ENCODE results near the gene DNAJB8. TPM values are rescaled to one million over a fixed set of nuclear protein-coding genes. Genes with fewer than 3 reads are reported as not detected.

The DNAJB8 gene
- total and polyA plus RNA-seq, 2 donors (not counting 1 experiment from before 2014, with no cell fraction given), result not detected

- Histone ChIP-seq H3K4me2 (ENCODE audit: extremely low read depth, insufficient read depth, low read length) (no peak overlapping the region), H3K27ac (ENCODE audit: insufficient read depth, low read length) (no peak overlapping the region)
- DNase-seq (ENCODE audit: low read depth in 2 of 2), result peak; percentile 45 to 82
These were observed 50.0 kb downstream of the DNAJB8 start for GRCh38 chr3:128416578-128417211.

GRCh38 chr3:128415773-128416577 is 50.7 kb downstream of the DNAJB8 start:
- H3K27me3 ChIP-seq (ENCODE audit: control insufficient read depth, insufficient read depth, low read length), result no peaks in the 10 kb centered on the region
- H3K9me3 ChIP-seq (ENCODE audit: control insufficient read depth, insufficient read depth, low read depth, low read length), result no peaks in the 10 kb centered on the region
- no peaks in the 10 kb centered on the region for H3K79me2 ChIP-seq (ENCODE audit: control insufficient read depth, insufficient read depth, low read length)
- H4K20me1 ChIP-seq (ENCODE audit: control insufficient read depth, extremely low read depth, insufficient read depth, low read length), result no peaks in the 10 kb centered on the region
- no peak for DNase-seq (ENCODE audit: low read depth in 2 of 2)
- no peak overlapping the region for H3K27ac ChIP-seq (ENCODE audit: insufficient read depth, low read length)
- H3K36me3 ChIP-seq (ENCODE audit: control insufficient read depth, insufficient read depth, low read length), result no peaks in the 10 kb centered on the region
- no peak overlapping the region for H3K4me2 ChIP-seq (ENCODE audit: extremely low read depth, insufficient read depth, low read length)
- H3K4me1 ChIP-seq (ENCODE audit: control insufficient read depth, extremely low read depth, insufficient read depth, low read length), result no peaks in the 10 kb centered on the region
- TF ChIP-seq CTCF (conservative IDR thresholded peaks at IDR 0.05 in 1 of 2, IDR thresholded peaks at IDR 0.05 in 1 of 2; ENCODE audit: low read depth in 1 of 2, low read length in 2 of 2) (no peak), EZH2 (IDR thresholded peaks at IDR 0.05; ENCODE audit: low read length, missing control alignments) (no peak)
- H2AFZ ChIP-seq (ENCODE audit: low read length), result no peak overlapping the region
- H3K4me3 ChIP-seq (replicated peaks in 1 of 4; ENCODE audit: control extremely low read depth in 1 of 4, insufficient read depth in 1 of 4, low read depth in 3 of 4, low read length in 4 of 4), result no peak overlapping the region
- H3K9ac ChIP-seq (ENCODE audit: insufficient read depth, low read length), result no peak overlapping the region

More at GRCh38 chr3:128416578-128417211, 50.0 kb downstream of the DNAJB8 start:
- H3K4me3 ChIP-seq (replicated peaks in 1 of 4; ENCODE audit: control extremely low read depth in 1 of 4, insufficient read depth in 1 of 4, low read depth in 3 of 4, low read length in 4 of 4), result no peak overlapping the region
- no peaks in the 10 kb centered on the region for H3K4me1 ChIP-seq (ENCODE audit: control insufficient read depth, extremely low read depth, insufficient read depth, low read length)
- no peaks in the 10 kb centered on the region for H4K20me1 ChIP-seq (ENCODE audit: control insufficient read depth, extremely low read depth, insufficient read depth, low read length)
- TF ChIP-seq CTCF (conservative IDR thresholded peaks at IDR 0.05 in 1 of 2, IDR thresholded peaks at IDR 0.05 in 1 of 2; ENCODE audit: low read depth in 1 of 2, low read length in 2 of 2), result no peak
- H3K27me3 ChIP-seq (ENCODE audit: control insufficient read depth, insufficient read depth, low read length), result no peaks in the 10 kb centered on the region
- no peak overlapping the region for H3K9ac ChIP-seq (ENCODE audit: insufficient read depth, low read length)
- no peak overlapping the region for H2AFZ ChIP-seq (ENCODE audit: low read length)
- no peaks in the 10 kb centered on the region for H3K79me2 ChIP-seq (ENCODE audit: control insufficient read depth, insufficient read depth, low read length)
- no peaks in the 10 kb centered on the region for H3K36me3 ChIP-seq (ENCODE audit: control insufficient read depth, insufficient read depth, low read length)
- no peaks in the 10 kb centered on the region for H3K9me3 ChIP-seq (ENCODE audit: control insufficient read depth, insufficient read depth, low read depth, low read length)

- Histone ChIP-seq H3K4me1 (ENCODE audit: control insufficient read depth, extremely low read depth, insufficient read depth, low read length) (no peaks in the 10 kb centered on the region), H3K27me3 (ENCODE audit: control insufficient read depth, insufficient read depth, low read length) (no peaks in the 10 kb centered on the region), H3K4me3 (replicated peaks in 1 of 4; ENCODE audit: control extremely low read depth in 1 of 4, insufficient read depth in 1 of 4, low read depth in 3 of 4, low read length in 4 of 4) (no peak overlapping the region), H2AFZ (ENCODE audit: low read length) (no peak overlapping the region), H3K4me2 (ENCODE audit: extremely low read depth, insufficient read depth, low read length) (no peak overlapping the region), H3K27ac (ENCODE audit: insufficient read depth, low read length) (no peak overlapping the region), H3K36me3 (ENCODE audit: control insufficient read depth, insufficient read depth, low read length) (no peaks in the 10 kb centered on the region), H3K9ac (ENCODE audit: insufficient read depth, low read length) (no peak overlapping the region), H3K9me3 (ENCODE audit: control insufficient read depth, insufficient read depth, low read depth, low read length) (no peaks in the 10 kb centered on the region), H3K79me2 (ENCODE audit: control insufficient read depth, insufficient read depth, low read length) (no peaks in the 10 kb centered on the region), H4K20me1 (ENCODE audit: control insufficient read depth, extremely low read depth, insufficient read depth, low read length) (no peaks in the 10 kb centered on the region)
- no peak for TF ChIP-seq CTCF (conservative IDR thresholded peaks at IDR 0.05 in 1 of 2, IDR thresholded peaks at IDR 0.05 in 1 of 2; ENCODE audit: low read depth in 1 of 2, low read length in 2 of 2)
- no peak for TF ChIP-seq EZH2 (IDR thresholded peaks at IDR 0.05; ENCODE audit: low read length, missing control alignments)
- no peak for DNase-seq (ENCODE audit: low read depth in 2 of 2)
These were observed 51.4 kb downstream of the DNAJB8 start for GRCh38 chr3:128415200-128415772.

All from fibroblast of lung (primary cell).